HG02981 (cell line): ENCODE data around the gene ANKS1A.

Experiments
- ATAC-seq: cut with Tn5 transposase; IDR thresholded peaks from one replicate; pipeline ENCODE4 v1.9.1; 2021; ENCODE audit warnings: mild to moderate bottlenecking, moderate library complexity; ENCODE audit not compliant: unreplicated experiment

The ANKS1A gene

DNA sequence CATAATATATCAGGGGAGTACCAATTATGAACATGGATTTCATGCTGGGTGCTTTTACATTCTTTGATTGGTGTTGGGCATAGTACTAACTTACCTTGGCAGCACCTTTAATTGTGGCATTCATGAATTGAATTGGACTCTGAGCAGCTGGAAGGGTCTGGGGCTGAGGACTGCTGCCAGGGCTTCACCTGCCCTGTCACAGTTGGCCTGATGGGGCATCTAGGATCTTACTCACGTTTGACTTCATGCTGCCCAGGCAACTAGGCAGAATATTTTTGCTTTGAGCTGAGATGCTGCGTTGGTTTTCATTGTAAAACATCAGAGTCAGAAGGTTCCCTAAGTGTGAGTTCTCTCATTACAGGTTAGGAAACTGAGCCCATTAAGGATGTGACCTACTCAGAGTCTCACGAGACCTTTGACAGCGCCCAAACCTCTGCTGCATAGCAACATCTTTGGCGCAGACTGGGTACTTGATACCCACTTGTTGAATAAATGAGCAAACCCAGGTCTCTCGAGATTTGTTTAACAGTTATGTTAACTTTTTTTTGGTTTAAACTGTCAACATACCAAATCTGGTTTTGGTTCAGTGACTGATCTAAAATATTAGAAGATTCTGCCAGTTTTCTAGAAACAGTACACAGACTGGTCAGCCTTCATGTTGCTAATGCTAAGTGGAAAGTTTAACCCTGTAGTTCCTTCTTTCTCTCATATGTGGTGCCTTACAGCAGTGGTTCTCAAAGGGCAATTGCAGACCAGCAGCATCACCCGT, 147.2 kb downstream of the ANKS1A start:
- no peak for ATAC-seq

DNA sequence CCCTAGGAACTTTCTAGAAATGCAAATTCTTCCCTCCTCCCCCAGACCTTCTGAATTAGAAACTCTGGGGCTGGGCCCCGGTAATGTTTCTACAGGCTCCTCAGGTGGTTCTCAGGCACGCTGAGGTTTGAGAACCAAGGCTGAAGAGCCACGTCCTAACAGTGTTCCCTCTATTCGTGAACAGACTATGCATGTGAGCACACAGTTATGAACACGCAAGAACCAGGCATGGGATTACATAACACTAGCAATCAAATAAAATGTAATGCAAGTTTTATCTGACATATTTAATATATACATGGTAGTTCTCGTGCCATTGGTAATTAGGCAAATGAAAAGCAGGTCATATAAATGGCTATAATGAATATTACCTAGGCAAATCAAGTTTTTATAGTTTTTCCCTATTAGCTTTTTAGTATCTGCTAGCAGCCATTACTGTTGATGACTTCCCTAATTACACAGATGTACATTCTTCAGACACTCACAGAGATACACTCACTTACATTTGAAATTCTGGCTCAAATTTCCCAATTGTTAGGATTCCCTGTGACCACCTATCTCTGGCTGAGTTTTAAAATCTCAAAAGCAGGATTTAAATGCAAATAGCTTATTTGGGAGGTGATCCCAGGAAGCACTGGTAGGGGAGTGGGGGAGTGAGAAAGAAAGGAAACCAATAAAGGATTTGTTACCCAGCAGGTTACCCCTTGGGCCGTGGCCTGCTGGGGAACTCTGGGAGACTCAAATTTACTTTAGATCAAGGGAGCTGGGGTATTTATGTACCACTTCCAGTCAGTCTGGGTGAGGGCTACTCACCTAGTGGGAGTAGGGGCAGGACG, 148.0 kb downstream of the ANKS1A start:
- ATAC-seq = no peak

DNA sequence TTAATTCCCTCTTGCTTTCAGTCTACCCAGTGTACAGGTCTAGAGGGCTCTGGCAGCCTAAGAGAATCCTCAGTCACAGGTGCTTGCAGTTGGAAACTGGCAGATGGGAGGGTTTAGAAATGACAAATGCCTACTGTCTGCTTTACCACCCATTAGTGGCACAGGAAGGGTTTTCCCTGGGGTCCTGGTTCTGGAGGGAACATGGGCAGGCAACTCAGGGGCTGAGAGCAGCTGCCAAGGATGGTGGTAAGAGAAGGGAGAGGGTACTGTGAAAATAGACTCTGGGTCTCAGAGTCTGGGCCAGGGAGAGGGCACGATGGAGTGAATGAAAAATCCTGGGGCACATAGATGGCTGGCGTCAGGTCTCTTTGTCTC, 148.6 kb downstream of the ANKS1A start:
- ATAC-seq = no peak

DNA sequence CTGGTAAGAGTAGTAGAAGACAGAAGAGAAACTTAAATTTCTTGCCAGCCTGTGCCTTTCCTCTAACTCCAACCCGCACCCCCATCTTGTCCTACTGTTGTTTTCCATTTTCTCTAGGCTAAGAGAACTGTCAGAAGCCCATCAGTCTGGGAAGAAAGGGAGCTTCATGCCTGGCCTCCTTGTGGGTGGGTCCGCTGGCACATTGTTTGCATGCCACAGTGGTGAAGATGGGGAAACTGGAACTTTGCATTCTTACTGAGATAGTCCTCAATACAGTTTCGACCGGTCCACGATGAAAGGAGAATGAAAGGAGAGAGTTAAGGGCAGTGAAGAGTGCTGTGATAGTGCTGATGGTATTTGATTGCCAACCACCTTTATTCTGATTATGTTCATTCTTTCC, 149.0 kb downstream of the ANKS1A start:
- ATAC-seq = no peak

DNA sequence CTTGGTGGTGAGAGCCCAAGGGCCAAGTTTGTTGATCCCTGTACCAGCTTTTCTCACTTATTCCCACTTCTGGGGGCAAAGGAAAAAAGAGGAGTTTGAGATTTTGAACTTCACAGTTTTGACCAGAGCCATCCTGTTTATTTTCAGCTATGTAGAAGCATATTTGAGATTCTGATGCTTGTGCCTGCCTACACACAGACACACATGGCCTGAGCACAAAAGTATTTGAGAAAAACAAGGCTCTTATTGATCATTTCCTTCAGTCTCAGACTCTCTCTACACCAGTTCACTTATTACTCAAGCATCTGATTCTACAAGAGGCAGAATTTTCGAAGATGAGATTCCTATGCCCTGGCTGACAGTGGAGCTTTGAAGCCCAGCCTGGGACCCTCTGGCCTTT, 151.3 kb downstream of the ANKS1A start:
- ATAC-seq = no peak

DNA sequence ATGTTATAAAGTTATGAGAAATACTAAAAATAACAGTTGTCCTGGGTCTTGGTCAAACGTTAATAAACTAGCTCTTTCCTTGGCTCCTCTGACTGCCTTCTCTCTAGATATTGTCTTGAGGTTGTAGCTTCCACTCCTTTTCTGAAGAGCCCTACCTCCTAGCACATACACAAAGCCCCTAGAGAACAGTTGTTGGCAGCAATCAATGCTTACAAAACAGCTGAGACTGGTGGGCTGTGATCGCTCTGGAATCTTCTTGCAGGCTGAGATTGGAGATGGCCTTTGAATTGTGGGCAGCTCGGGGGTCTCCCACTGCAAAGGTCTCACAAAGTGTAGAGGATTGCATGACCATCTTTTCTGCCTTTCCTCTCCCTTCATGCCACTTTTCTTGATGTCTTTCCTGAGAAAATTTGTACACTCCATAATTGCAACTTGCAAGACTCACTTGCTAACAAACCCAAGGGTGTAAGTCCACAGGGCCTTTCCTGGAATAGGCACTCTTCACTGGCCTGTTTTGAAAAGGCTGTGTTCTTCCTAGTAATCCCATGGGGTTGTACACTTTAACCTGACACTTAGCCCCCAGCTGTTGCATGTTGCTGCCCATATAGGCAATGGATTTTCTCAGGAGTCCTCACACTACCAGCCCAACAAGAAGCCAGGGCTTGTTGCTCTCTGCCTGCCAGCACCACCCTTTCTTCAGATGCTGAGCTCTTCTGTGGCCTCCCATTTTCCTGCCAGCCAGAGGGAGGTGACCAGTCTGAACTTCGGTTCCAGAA, 152.2 kb downstream of the ANKS1A start:
- ATAC-seq = no peak

DNA sequence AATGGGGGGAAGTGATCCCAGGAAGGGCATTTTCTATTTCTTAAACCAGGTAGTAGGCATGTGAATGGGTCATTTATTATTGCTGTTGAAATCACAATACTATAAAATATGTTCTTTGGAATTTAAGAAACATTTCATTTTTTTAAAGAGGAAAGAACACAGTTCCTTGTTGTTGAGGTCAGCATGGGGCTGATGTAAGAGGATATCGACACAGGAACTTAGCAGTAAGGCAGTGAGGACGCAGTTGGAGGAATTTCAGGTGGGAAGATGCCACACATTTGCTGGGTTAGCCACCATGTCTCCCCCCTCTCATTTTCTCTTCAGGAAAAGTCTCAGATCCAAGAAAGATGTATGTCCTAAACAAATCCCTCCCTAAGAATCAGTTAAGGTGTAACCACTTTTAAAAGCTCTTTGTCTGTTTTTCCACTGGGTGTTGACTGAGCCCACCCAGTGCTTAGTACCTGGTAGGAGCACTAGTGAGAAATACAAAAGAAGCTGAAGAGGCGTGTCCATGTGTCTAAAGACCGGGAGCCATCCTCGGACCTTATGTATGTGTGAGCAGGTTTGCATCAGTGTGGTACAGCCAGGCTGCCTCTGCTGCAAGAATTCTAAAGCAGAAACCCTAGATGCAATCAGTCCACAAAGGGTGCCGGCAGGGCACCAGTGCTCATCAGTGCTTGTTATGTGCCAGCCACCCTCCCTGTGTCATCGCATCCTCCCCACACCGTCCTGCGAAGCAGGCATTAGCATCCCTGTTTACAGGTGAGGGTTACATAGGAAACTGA, 153.2 kb downstream of the ANKS1A start:
- no peak for ATAC-seq

DNA sequence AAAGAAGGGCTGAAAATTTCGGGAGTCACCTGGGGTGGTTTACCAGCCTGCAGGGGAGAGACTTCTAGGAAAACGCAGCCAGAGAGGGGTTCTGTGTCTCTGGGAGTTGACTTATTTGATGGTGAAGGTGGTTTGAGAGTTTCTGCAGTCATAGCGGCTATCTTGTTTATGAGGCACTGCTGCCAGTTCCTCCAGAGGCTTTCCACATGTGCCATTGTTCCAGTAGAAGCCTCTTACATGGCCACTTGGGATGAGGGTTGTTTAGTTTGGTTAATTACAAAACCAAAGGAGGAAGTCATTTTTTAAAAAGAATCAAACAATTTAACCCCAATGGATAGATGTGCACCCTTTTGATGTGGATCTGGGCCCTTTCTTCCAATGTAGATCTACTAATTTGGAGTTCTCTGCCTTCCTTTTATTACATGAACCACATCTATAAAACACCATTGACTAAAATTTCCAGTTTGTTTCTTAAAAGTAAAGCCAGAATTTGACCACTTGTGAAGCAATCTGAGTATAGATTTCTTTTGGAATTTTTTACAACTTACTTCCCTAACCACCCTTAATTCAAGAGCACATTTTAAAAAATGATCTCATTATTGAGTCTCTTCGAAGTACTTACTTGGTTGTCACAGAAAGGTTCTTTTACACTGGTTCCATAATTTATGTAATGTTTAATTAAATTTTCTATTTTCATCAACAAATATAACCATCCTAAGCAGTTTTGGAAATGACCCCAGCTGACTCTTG, 154.5 kb downstream of the ANKS1A start:
- ATAC-seq = no peak

DNA sequence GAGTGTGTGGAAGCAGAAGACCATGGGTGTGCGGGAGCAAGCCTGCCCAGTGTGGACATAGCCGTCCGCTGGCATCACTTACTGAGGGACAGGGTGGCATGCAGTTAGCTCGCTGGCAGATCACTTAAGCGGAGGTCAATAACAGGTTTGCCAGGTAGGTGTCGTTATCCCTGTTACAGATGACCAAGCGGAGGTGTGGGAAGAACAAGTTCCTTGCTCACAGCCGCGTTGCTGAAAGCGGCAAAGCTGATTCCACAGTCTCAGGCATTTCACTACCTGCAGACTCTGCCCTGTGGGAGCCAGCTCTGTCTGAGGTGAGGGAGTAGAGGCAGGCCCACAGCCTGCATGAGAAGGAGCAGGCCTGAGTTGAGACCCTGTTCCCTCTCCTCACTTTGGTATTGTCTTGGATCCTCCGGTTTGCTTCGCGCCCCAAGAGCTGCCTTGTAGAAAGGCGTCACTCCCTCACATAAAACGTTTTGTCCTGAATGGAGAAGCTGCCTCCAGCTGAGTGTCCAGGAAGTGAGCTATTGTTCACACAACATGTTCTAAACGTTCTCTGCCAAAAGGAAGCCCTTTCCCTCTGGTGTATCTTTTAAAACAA, 155.2 kb downstream of the ANKS1A start:
- no peak for ATAC-seq

DNA sequence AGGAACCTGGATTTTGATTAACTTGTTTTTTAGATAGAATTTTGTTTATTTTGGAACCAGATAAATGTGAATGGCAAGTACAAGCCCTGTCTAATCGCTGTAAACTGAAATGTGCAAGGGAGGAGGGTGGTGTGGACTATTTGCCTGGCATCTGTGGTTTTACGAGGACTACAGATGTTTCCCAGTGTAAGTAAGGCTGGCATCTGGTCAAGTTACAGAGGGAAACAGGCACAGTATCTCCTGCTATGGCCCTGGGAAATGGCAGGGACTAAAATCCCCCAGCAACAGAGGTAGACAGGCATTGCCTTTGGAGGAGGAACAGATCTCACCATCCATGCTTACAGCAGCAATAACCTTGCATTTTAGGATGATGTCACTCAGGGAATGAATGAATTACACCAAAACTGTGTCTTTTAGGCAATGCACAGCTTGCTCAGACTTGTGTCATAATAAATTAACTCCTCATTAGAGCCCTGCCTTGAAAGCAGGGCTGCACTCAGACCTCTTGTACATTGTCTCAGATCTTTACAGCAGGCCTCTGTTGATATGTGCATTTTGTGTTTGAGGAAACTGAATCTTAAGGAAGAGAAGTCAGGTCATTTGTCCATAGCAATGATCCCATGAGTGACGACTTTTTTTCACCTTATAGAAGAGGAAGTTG, 155.8 kb downstream of the ANKS1A start:
- no peak for ATAC-seq

DNA sequence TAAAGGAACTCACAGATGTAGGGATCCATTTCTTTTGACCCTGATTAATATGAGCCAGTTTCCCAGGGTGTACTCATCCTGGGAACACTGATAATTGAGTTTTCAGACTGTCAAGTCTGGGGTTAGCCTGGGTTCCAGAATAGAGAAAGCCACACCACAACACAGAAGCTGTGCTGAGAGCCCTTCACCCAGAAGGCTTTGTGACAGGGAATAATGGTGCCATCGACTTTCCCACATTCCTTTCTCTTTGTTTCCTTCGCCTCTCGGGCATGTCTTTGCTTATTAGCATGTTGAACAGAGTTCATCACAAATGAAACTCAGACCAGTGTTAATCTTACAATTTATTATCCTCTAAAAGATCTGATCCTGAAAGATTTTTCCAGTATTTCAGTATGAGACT, 157.0 kb downstream of the ANKS1A start:
- no peak for ATAC-seq

DNA sequence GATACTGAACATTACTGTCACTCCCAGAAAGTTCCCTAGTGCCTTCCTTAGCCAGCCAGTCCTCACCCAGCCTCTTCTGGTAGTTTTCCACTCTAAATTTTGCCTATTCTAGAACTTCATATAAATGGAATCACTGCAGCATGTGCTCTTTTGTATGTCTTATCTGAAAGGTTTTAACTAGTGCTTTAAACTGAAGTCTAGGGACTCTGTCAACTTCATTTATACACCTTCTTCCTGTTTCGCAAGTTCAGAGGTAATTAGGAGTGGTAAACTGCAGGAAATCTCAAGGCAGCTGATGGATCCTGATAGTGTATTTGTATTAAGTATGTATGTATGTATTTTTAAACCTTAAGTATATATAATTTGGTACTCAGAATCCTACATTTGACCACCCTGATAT, 157.8 kb downstream of the ANKS1A start:
- no peak for ATAC-seq

DNA sequence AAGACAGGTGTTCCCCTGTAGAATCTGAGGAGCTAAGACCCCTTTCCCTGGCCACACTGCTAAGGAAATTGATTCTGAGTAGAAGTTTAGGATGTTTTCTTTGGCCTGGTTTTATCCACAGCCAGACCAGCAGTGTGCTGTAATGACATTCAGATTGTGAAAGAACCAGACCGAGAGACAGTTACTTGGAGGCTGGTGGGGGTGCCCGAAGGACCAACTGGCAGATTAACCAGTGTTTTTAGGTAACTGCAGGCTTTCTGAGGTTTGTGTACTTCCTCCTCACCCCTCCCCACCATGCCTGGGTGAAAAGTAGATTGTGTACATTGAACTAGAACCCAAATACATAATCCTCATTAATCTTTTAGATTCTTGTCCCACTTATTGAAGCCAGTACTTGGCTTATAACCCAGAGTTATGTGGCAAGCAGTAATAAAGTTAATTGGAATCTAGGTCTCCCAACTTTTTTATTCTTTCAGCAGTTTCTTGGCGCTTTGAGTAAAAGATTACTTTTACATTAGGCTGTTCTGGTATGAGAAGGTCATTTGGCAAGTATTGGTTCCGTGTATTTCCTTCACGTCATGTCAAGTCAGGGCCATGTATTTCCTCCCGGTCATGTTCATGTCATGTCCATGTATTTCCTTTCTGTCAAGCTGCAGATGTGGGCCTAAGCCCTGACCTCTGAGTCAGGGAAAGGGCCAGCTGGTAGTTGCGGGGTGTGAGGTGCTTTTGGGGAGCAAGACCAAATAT, 158.4 kb downstream of the ANKS1A start:
- no peak for ATAC-seq

DNA sequence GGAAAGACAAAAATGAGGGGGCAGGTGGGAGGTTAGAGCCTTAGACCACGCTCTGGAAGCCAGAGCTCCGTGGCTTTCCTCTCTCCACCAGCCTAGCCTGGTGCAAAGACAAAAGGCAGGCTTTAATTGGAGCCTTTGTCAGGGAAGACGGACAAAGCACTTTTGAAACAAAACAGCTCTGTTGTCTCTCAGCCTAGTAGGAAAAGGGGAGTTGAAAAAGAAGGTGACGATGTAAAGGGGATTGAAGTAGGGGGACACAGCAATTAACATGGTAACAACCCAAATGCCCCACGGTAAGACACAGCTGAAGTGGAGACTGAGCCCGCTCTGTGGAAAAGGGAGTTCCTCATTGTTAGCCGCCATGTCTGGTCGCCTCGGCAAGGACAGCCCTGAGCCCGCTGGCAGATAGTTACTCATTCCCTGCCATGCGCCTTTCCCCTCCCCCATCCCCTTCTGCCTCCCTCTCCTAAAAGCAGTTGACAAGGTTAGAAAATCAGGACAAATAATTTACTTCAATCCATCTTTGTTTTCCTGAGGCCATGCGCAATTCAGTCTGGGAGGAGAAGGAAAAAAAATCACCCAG, 159.1 kb downstream of the ANKS1A start:
- no peak for ATAC-seq

DNA sequence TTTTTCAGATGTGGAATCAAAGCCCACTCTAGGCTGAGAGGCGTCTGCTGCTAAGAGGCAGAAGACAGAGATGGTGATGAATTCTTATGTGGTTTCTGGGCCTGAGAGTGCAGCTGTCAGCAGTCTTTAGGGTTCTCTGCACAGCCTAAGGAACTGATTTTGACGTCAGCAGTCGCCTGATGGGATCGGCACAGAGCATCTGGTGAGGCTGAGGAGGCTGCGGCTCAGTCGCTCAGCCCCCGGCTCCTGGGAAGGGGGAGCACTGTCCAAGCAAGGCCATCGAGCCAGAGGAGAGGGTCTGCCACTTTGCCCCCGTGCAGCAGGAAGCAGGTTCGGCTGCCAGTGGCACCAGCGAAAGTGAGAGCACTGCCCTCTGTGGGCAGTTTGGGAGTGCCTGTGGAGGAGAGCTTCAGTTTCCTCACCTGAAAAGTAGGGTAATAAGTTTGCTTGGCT, 159.6 kb downstream of the ANKS1A start:
- no peak for ATAC-seq

DNA sequence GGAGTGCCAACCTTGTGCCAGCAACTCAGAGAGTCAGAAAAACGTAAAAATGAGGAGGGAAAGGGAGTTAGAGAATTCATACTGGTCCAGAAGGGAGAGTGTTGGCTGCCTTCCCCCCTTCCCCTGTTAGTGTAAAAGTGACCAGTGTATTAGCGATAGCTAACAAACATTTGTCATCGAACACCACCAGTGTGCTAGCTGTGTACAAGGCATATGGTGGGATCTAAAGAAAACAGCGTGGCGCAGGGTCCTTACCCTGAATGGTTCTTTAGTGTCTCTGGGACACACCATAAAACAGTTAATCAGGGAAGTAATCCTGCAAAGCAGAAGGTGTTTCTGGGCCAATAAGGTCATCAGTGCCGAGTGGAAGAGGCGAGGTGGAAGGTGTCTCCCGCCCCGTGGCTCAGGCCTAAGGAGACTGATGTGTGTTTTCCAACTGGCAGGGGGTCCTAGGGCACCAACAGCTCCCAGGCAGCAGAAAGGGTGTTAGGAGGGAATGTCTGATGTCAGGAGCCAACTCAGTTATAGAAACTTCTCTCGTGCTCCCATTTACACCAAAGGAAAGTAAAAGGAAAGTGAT, 160.2 kb downstream of the ANKS1A start:
- no peak for ATAC-seq

DNA sequence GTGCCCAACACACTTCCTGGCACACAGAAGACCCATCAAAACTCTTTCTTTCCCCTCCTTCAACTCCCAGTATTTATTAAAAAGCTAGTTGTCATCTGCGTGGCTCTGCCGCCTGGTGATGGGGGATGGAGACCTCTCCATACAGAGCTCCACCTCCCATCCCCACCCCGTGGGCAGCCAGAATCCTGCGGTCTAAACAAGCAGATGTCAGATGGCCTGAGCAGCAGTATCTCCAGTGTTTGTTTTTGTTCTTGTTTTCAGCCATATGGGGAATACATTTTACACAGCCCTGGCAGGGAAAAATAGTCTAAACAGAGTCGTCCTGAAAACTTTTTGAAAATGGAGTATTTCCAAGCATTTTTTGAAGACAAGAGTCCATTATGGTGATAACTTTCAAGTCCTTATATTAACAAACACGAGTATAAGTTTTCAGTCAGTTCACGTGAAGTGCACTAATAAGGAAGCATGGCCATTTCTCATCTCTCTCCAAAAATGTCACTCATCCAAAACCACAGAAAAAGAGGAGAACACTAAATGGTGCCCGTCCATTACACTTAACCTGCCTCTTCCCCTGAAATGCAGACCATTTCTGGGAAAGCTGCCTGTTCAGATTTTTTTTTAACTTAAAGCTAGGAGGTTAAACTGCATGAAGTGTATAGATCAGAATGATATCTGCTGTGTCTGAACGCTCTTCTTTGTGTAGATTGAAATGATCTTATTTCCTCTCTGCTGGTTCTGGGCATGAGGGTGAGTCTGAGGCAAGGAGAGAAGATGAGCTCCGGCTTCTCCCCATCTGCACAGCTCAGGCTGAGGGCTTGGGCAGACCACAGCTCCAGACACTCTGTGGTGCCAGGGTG, 161.1 kb downstream of the ANKS1A start:
- no peak for ATAC-seq
